ENCODE results near the gene SNUPN. TPM values are rescaled to one million over a fixed set of nuclear protein-coding genes. Genes with fewer than 3 reads are reported as not detected.
"Not testable (repeated sequence)": the region's sequence is repeated elsewhere in the genome, so short reads cannot be mapped to it uniquely, and the experiment has no call there.

SNUPN gene
- total RNA-seq, 4 donors from 2014 or later, result 17.6 to 23.2 (median 18.7) TPM

- ATAC-seq (ENCODE audit: low FRiP score) (peak; percentile 20), DNase-seq (ENCODE audit: low spot score) (no peak)
- TF ChIP-seq CTCF (IDR thresholded peaks at IDR 0.05), result no peak
These were observed 15.1 kb upstream of the SNUPN start for GRCh38 chr15:75640483-75641178.

- no peak for TF ChIP-seq CTCF (IDR thresholded peaks at IDR 0.05)
- peak; percentile 70 for DNase-seq (ENCODE audit: low spot score)
- peak; percentile 97 for ATAC-seq (ENCODE audit: low FRiP score)
These were observed 14.4 kb upstream of the SNUPN start, which contains the start of gene IMP3 for GRCh38 chr15:75639709-75640482. Gene IMP3, minus strand, starts transcription at chr15:75640224. Its CDS starts 56 bp downstream, at chr15:75640168.

GRCh38 chr15:75639191-75639708, 13.7 kb upstream of the SNUPN start:
- DNase-seq (ENCODE audit: low spot score) (no peak), ATAC-seq (ENCODE audit: low FRiP score) (no peak)
- TF ChIP-seq CTCF (IDR thresholded peaks at IDR 0.05), result no peak

GRCh38 chr15:75637245-75638009, 11.9 kb upstream of the SNUPN start:
- ATAC-seq (ENCODE audit: low FRiP score) (no peak), DNase-seq (ENCODE audit: low spot score) (no peak)
- TF ChIP-seq CTCF (IDR thresholded peaks at IDR 0.05), result no peak

- no peak for ATAC-seq (ENCODE audit: low FRiP score)
- DNase-seq (ENCODE audit: low spot score), result no peak
- no peak for TF ChIP-seq CTCF (IDR thresholded peaks at IDR 0.05)
These were observed 10.5 kb upstream of the SNUPN start for GRCh38 chr15:75636026-75636425.

- not testable (repeated sequence) for DNase-seq (ENCODE audit: low spot score); ATAC-seq (ENCODE audit: low FRiP score)
These were observed 8.4 kb upstream of the SNUPN start for GRCh38 chr15:75633922-75634321.

GRCh38 chr15:75631935-75632334, 6.4 kb upstream of the SNUPN start:
- TF ChIP-seq CTCF (IDR thresholded peaks at IDR 0.05), result no peak
- ATAC-seq (ENCODE audit: low FRiP score) (no peak), DNase-seq (ENCODE audit: low spot score) (no peak)
